ENCODE data around the gene ZBBX.
"Not testable (repeated sequence)": the region's sequence is repeated elsewhere in the genome, so short reads cannot be mapped to it uniquely, and the experiment has no call there.

DNA sequence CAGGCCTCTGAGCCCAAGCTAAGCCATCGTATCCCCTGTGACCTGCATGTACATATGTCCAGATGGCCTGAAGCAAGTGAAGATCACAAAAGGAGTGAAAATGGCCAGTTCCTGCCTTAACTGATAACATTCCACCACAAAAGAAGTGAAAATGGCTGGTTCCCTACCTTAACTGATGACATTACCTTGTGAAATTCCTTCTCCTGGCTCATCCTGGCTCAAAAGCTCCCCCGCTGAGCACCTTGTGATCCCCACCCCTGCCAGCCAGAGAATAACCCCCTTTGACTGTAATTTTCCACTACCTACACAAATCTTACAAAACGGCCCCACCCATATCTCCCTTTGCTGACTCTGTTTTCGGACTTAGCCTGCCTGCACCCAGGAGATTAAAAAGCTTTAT lies 42.3 kb upstream of the ZBBX start:
- not testable (repeated sequence) for TF ChIP-seq CTCF, POLR2AphosphoS5, POLR2A (IDR thresholded peaks at IDR 0.05)
